SU-DHL-6 (cell line): Measurements from ENCODE around the gene KIFC3.

Source experiments
- CTCF ChIP-seq: fragments of 200-600 bp; sonication (generic); IDR thresholded peaks from one replicate; pipeline ENCODE4 v1.5.1; 2017; ENCODE audit warnings: antibody characterized with exemption, mild to moderate bottlenecking, low read length, moderate library complexity; ENCODE audit not compliant: insufficient read depth, poor library complexity, severe bottlenecking
- EZH2phosphoT487 ChIP-seq: fragments of 200-600 bp; sonication (generic), shearing (Covaris generic); conservative IDR thresholded peaks from 2 replicates; pipeline ENCODE4 v1.6.1; 2018; ENCODE audit warnings: mild to moderate bottlenecking, antibody characterized with exemption, low read length, moderate library complexity, mixed read lengths

DNA sequence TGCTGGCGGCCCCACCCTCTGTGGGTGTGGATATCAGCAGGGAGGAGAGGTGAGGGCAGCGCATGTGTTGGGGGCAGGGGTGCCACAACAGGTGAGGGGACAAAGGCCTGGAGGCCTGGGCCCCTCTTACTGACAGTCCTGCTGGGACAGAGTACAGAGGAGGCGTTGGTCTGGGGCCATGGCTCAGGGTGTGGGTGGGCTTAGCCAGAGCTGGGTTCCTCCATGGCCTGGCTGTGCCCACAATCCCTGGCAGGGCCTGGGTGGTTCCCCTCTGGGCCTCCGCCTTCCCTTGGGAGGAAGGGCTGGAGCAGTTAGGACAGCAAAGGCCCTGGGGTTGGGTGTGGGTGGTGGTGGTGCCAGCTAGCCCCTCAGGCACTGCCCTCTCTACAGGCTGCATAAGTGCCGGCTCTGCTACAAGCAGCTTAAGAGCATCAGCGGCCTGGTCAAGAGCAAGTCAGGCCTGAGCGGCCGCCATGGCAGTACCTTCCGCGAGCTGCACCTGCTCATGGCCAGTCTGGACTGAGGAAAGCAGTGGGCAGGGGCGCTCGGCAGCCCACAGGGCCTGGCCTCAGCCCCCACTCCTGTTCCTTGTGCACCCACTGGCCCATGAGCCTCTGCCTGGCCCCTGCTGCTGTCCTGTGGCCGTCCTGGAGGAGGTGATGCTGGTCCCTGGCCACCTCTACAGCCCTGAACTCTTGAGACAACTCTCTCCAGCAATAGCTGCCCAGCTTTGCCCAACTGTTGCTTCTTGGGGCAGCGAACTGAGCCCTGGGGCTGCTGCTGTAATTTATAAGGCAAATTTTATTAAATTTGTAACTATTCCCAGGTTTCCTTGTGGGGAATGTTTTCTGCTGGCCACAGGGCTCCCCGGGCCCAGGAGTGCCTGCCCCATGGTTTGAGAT, 45.6 kb downstream of the KIFC3 start:
- no peak for TF ChIP-seq CTCF
- TF ChIP-seq EZH2phosphoT487 = no peak
